GM18519 (cell line): Measurements from ENCODE around the gene B3GNT5.

Experiments used
- ATAC-seq: cut with Tn5 transposase; IDR thresholded peaks from one replicate; pipeline ENCODE4 v1.9.1; 2021; ENCODE audit warnings: mild to moderate bottlenecking, moderate library complexity; ENCODE audit not compliant: unreplicated experiment, low FRiP score

Gene B3GNT5

GRCh38 chr3:183313764-183314163, 60.7 kb downstream of the B3GNT5 start:
- no peak for ATAC-seq

DNA sequence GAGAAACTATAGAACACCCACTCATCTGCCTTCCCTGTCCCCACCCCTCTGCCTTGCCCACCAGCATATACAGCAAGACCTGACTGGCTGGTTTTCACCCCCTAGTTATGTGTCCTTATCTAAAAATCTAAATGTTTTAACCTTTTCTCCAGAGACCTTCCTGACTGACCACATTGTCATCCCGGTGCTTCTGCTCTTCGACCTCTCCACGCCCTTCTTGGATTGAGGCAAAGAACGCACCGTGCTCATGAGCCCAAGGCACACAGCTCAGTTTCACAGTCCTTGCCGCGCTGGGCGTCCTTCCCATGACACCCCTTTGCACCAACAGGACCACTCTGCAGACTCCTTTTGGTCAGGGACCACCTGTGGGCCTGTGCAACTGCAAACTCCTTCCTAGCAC, 62.7 kb downstream of the B3GNT5 start:
- ATAC-seq, result no peak

- no peak for ATAC-seq
Observed at GRCh38 chr3:183317271-183317670, 64.2 kb downstream of the B3GNT5 start.

- no peak for ATAC-seq
Observed at GRCh38 chr3:183317886-183318865, 65.1 kb downstream of the B3GNT5 start.

- no peak for ATAC-seq
Observed at GRCh38 chr3:183318877-183319276, 65.8 kb downstream of the B3GNT5 start.

GRCh38 chr3:183319371-183319770, 66.3 kb downstream of the B3GNT5 start:
- ATAC-seq, result no peak
